Endothelial cell of umbilical vein (primary cell): ENCODE results near the gene DNAJA4. TPM values are rescaled to one million over a fixed set of nuclear protein-coding genes. Genes with fewer than 3 reads are reported as not detected.

Experiments used
- BruUV-seq: library from RNA; stranded (reverse); fragments of 400-500 nt; replicated peaks from 2 replicates; lab custom pipeline; 2021; lab: Mats Ljungman, UMichigan
- CTCF ChIA-PET: fragments of 300-600, 350-600 bp; sonication (Branson Sonifier 250); formaldehyde crosslinking; loops from one replicate; lab custom pipeline; 2021; ENCODE audit warnings: antibody characterized with exemption, inconsistent platforms; lab: Charles Lee
- POLR2A ChIA-PET: fragments of 300-600, 350-600 bp; sonication (Branson Sonifier 250); formaldehyde crosslinking; loops from one replicate; lab custom pipeline; 2021; ENCODE audit warnings: antibody characterized with exemption, inconsistent platforms; lab: Charles Lee
- DNase-seq: peaks from one replicate; pipeline ENCODE4 v3.0.0-alpha.2; 2011; ENCODE audit warnings: low read depth, low spot score
- FAIRE-seq: peaks from 2 replicates; lab custom pipeline; 2011; peaks lifted over from hg19 to GRCh38; lab: Jason Lieb, UNC
- H2AFZ ChIP-seq: 2 replicates; pipeline ENCODE4 v1.6.0; 2012; ENCODE audit warnings: low read depth, low read length, control low read depth, inconsistent platforms
- H3K27ac ChIP-seq: 2 replicates; pipeline ENCODE4 v1.5.1; 2011; ENCODE audit warnings: low read depth, mild to moderate bottlenecking, control low read depth, low read length, moderate library complexity; ENCODE audit not compliant: insufficient read depth
- H3K27me3 ChIP-seq, 2 experiments: 2 replicates each; pipeline versions ENCODE4 v1.6.0 to v1.6.1; 2011; ENCODE audit warnings: low read length in 2 of 2, mixed read lengths in 1 of 2; ENCODE audit not compliant: control insufficient read depth in 2 of 2, insufficient read depth in 2 of 2
- H3K36me3 ChIP-seq, 2 experiments: 2 replicates in 1 of 2; 3 replicates in 1 of 2; pipeline ENCODE4 v1.5.1; 2011; ENCODE audit warnings: low read length in 2 of 2, mild to moderate bottlenecking in 1 of 2, moderate library complexity in 1 of 2; ENCODE audit not compliant: control insufficient read depth in 2 of 2, insufficient read depth in 2 of 2; ENCODE audit errors: extremely low read depth in 1 of 2
- H3K4me1 ChIP-seq: 3 replicates; pipeline ENCODE4 v1.5.1; 2011; ENCODE audit warnings: mild to moderate bottlenecking, low read length; ENCODE audit not compliant: control insufficient read depth, insufficient read depth; ENCODE audit errors: extremely low read depth
- H3K4me2 ChIP-seq: 2 replicates; pipeline ENCODE4 v1.6.1; 2011; ENCODE audit warnings: low read length, control low read depth, mixed read lengths; ENCODE audit not compliant: insufficient read depth
- H3K4me3 ChIP-seq, 3 experiments: fragments of 200-600 bp in 1 of 3; sonication (generic), shearing (Covaris generic) in 1 of 3; replicated peaks in 1 of 3; 2 replicates each; pipeline ENCODE4 v1.5.1; 2011 to 2016; ENCODE audit warnings: control low read depth in 3 of 3, low read length in 3 of 3, mild to moderate bottlenecking in 2 of 3, inconsistent platforms in 1 of 3, low read depth in 1 of 3, moderate library complexity in 1 of 3; ENCODE audit not compliant: insufficient read depth in 1 of 3
- H3K79me2 ChIP-seq: 2 replicates; pipeline ENCODE4 v1.6.0; 2012; ENCODE audit warnings: low read length, inconsistent platforms; ENCODE audit not compliant: control insufficient read depth, insufficient read depth
- H3K9ac ChIP-seq: replicated peaks from 2 replicates; pipeline ENCODE3; 2011; ENCODE audit warnings: low read length, control low read depth; ENCODE audit not compliant: insufficient read depth; ENCODE audit errors: extremely low read depth
- H3K9me1 ChIP-seq: replicated peaks from 3 replicates; pipeline ENCODE4 v1.6.0; 2011; ENCODE audit warnings: mild to moderate bottlenecking, low read length; ENCODE audit not compliant: control insufficient read depth, insufficient read depth; ENCODE audit errors: extremely low read depth
- H3K9me3 ChIP-seq: replicated peaks from 2 replicates; pipeline ENCODE4 v1.5.1; 2012; ENCODE audit warnings: low read length, inconsistent platforms; ENCODE audit not compliant: control insufficient read depth, insufficient read depth
- H4K20me1 ChIP-seq: replicated peaks from 2 replicates; pipeline ENCODE3; 2011; ENCODE audit warnings: mild to moderate bottlenecking, low read length; ENCODE audit not compliant: control insufficient read depth, insufficient read depth; ENCODE audit errors: extremely low read depth
- EZH2 ChIP-seq: IDR thresholded peaks from 2 replicates; pipeline ENCODE4 v1.6.1; 2012; ENCODE audit warnings: borderline replicate concordance, low read depth, mild to moderate bottlenecking, moderate library complexity, low read length, inconsistent platforms; ENCODE audit not compliant: severe bottlenecking
- FOS ChIP-seq: IDR thresholded peaks from 2 replicates; pipeline ENCODE4 v1.6.1; 2011; ENCODE audit warnings: mild to moderate bottlenecking, low read length, moderate library complexity, borderline replicate concordance; ENCODE audit not compliant: insufficient read depth
- JUN ChIP-seq: IDR thresholded peaks from 2 replicates; pipeline ENCODE4 v1.6.1; 2011; ENCODE audit warnings: borderline replicate concordance, low read depth; ENCODE audit not compliant: insufficient read length, insufficient read depth
- MYC ChIP-seq: IDR thresholded peaks from one replicate; pipeline ENCODE4 v1.6.1; 2011; ENCODE audit warnings: mild to moderate bottlenecking, low read depth, low read length
- POLR2A ChIP-seq: IDR thresholded peaks from 2 replicates; pipeline ENCODE4 v1.6.1; 2012; ENCODE audit warnings: low read depth, mild to moderate bottlenecking, control low read depth, low read length
- dilution Hi-C: fragments of 300-500 bp; cut with MboI; formaldehyde crosslinking; loops from one replicate; pipeline ENCODE4 v1.15.0; 2019; ENCODE audit warnings: low sequenced_read_pairs; ENCODE audit not compliant: extremely low pct_ligation_motif_present
- intact Hi-C: fragments of 100-400 bp; cut with micrococcal nuclease; formaldehyde crosslinking; loops from one replicate; pipeline ENCODE4 v1.10.0; 2022
- polyA plus RNA-seq, 4 experiments: library from polyadenylated mRNA; depleted of rRNA in 3 of 4; stranded (reverse) in 3 of 4; unstranded in 1 of 4; fragments of >200 nt; gene quantifications; 2 replicates each; pipeline versions ENCODE4 v1.2.1 to v1.2.3, GENCODE V29; 2011 to 2012; ENCODE audit warnings: missing spikeins in 1 of 4
- total RNA-seq: library from RNA; stranded (reverse); gene quantifications from 2 replicates; pipeline ENCODE4 v1.2.3, GENCODE V29; 2021
- TF ChIP-seq, protein P1 (sequence below): IDR thresholded peaks from 2 replicates; pipeline ENCODE4 v1.6.1; 2011; ENCODE audit not compliant: insufficient read depth, insufficient read length

Gene DNAJA4
- total and polyA plus RNA-seq, 2 donors (not counting 3 experiments of a cell fraction or from before 2014, with no cell fraction given): 17.3 to 21.3 TPM

DNA sequence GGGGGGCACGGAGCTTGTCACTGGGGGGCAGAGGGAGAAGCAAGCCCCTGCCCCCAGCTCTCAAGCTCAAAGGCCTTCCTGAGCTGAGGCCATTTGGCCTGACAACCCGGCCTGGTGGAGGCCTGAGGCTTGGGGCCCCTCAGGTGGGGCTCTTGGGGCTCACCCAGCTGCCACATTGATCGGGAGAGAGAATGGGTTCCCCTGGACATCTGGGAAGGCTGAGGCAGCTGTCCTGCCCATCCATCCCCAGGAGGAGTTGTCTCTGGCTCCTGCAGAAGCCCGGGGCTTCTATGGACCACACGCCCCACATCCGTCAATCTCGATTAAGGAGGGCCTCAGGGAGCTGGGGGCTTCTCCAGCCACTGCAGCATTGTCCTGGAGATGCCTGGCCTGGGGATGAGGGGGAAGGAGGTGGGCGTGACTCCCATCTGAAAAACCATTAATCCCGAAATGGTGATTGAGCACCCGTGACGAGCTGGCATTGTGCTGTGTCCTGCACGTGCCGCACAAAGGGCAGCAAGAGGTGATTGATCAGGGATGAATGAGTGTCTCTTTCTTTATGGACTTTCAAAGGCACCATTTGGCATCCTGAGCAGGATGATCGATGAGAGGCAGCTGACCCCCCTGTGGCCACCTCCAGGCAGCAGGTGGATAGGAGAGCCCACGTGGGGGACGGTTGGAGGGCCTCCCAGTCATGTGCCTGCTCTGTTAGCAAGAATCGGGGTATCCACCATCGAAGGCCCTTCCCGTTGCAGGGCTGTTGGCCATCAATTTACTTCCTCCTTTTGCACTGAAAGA, 58.6 kb downstream of the DNAJA4 start:
- TF ChIP-seq, protein P1, sequence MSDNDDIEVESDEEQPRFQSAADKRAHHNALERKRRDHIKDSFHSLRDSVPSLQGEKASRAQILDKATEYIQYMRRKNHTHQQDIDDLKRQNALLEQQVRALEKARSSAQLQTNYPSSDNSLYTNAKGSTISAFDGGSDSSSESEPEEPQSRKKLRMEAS: no peak
- no peak for TF ChIP-seq FOS
- no peak for TF ChIP-seq JUN
- TF ChIP-seq MYC: no peak
- no peak for TF ChIP-seq POLR2A
- TF ChIP-seq EZH2: no peak
- ChIA-PET CTCF (interaction anchor here (0.9 to 2.5 kb wide), 4 partner anchors 11 to 100 kb away, joined by 4 to 9 read pairs (median 4); no protein-coding TSS in a partner anchor), POLR2A (no interaction called here)
- DNase-seq: no peak
- Histone ChIP-seq H3K4me3 (no peak overlapping the region), H3K27ac (peak overlapping the region; percentile 92), H2AFZ (peak overlapping the region; percentile 93), H3K36me3 (no peaks in the 10 kb centered on the region), H3K9me3 (no peaks in the 10 kb centered on the region), H3K79me2 (no peaks in the 10 kb centered on the region), H4K20me1 (no peaks in the 10 kb centered on the region), H3K27me3 (no peaks in the 10 kb centered on the region), H3K4me1 (peaks cover 16% of the 10 kb centered on the region), H3K4me2 (peak overlapping the region; percentile 29), H3K9me1 (no peaks in the 10 kb centered on the region), H3K9ac (peak overlapping the region; percentile 77)
- peak; percentile 18 for FAIRE-seq
- TSS peak; percentile 99 for BruUV-seq
- dilution Hi-C loops (no loop called here), intact Hi-C loops (loop anchor here (1.0 kb wide), 2 partner anchors 24 to 115 kb away; partner anchors contain the start of genes IREB2 and SKIC8)

DNA sequence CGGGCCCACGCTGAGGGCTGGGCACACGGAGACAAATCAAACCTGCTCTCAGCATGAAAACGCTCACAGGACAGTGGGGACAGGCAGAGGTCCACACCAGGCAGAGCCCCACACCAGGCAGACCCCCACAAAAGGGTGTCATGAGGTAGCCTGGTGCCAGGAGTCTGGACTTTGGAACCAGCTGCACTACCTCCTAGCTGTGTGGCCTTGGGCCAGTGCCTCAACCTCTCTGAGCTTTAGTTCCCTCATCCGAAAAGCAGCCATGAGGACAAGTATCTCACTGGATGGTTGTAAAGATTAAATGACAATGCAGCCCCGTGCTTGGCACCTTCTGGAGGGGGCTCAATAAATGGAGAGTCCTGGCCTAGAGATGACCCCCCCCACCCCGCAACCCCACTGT, 59.3 kb downstream of the DNAJA4 start:
- Histone ChIP-seq H3K4me1 (peaks cover 16% of the 10 kb centered on the region), H3K4me3 (no peak overlapping the region), H3K36me3 (no peaks in the 10 kb centered on the region), H3K79me2 (no peaks in the 10 kb centered on the region), H3K9me1 (no peaks in the 10 kb centered on the region), H3K4me2 (no peak overlapping the region), H3K9ac (no peak overlapping the region), H4K20me1 (no peaks in the 10 kb centered on the region), H3K9me3 (no peaks in the 10 kb centered on the region), H3K27me3 (no peaks in the 10 kb centered on the region), H2AFZ (no peak overlapping the region), H3K27ac (no peak overlapping the region)
- no peak for DNase-seq
- TF ChIP-seq, protein P1: no peak
- TF ChIP-seq EZH2 (no peak), FOS (no peak), MYC (no peak)
- no TSS peak for BruUV-seq
- FAIRE-seq: peak; percentile 21
- intact Hi-C loops: no loop called here
- POLR2A ChIA-PET: no interaction called here
- dilution Hi-C loops: no loop called here
- CTCF ChIA-PET: no interaction called here
